IMR-90 (cell line): ENCODE measurements around the gene L3MBTL4. TPM values are rescaled to one million over a fixed set of nuclear protein-coding genes. Genes with fewer than 3 reads are reported as not detected.

Experiments
- ATAC-seq: fragments of 200-7000 bp; cut with Tn5 transposase; 2 replicates; pipeline ENCODE4 v1.9.1; 2020; ENCODE audit warnings: low read depth, mild to moderate bottlenecking, moderate library complexity
- BruUV-seq: library from RNA; stranded (reverse); fragments of 400-500 nt; replicated peaks from 2 replicates; lab custom pipeline; 2021; lab: Mats Ljungman, UMichigan
- CTCF ChIA-PET: fragments of 300-600 bp; formaldehyde crosslinking; extraction: SDS; loops from one replicate; lab custom pipeline; 2021; ENCODE audit warnings: antibody characterized with exemption; lab: Yijun Ruan, JAX
- POLR2A ChIA-PET: fragments of 300-600 bp; sonication (Branson Sonifier 250); formaldehyde crosslinking; loops from one replicate; lab custom pipeline; 2022; ENCODE audit warnings: antibody characterized with exemption; ENCODE audit not compliant: unreplicated experiment; lab: Charles Lee
- DNase-seq: peaks from one replicate; pipeline ENCODE4 v3.0.0; 2013
- H2AFZ ChIP-seq: replicated peaks from 2 replicates; pipeline ENCODE3; 2013; ENCODE audit warnings: low read length, mild to moderate bottlenecking; ENCODE audit not compliant: poor library complexity
- H2AK5ac ChIP-seq: 2 replicates; pipeline ENCODE4 v1.6.1; 2013; ENCODE audit warnings: low read depth, low read length, inconsistent platforms
- H2AK9ac ChIP-seq: replicated peaks from 2 replicates; pipeline ENCODE3; 2013; ENCODE audit warnings: mild to moderate bottlenecking, low read depth, low read length, moderate library complexity; ENCODE audit not compliant: poor library complexity
- H2BK120ac ChIP-seq: 2 replicates; pipeline ENCODE4 v1.6.1; 2013; ENCODE audit warnings: low read depth, low read length, inconsistent platforms
- H2BK15ac ChIP-seq: 3 replicates; pipeline ENCODE4 v1.6.1; 2013; ENCODE audit warnings: low read depth, low read length, inconsistent platforms
- H2BK20ac ChIP-seq: 2 replicates; pipeline ENCODE4 v1.6.1; 2013; ENCODE audit warnings: low read depth, mild to moderate bottlenecking, inconsistent platforms, low read length, moderate library complexity
- H2BK5ac ChIP-seq: 2 replicates; pipeline ENCODE4 v1.6.1; 2013; ENCODE audit warnings: mild to moderate bottlenecking, low read depth, low read length, inconsistent platforms; ENCODE audit not compliant: poor library complexity, severe bottlenecking
- H3K14ac ChIP-seq: replicated peaks from 2 replicates; pipeline ENCODE4 v1.6.1; 2013; ENCODE audit warnings: low read depth, low read length, inconsistent platforms
- H3K18ac ChIP-seq: 2 replicates; pipeline ENCODE4 v1.6.1; 2013; ENCODE audit warnings: low read depth, low read length, control low read depth
- H3K23ac ChIP-seq: 2 replicates; pipeline ENCODE4 v1.6.1; 2013; ENCODE audit warnings: low read depth, low read length, inconsistent platforms
- H3K27ac ChIP-seq: 2 replicates; pipeline ENCODE4 v1.5.1; 2013; ENCODE audit warnings: mild to moderate bottlenecking, control low read depth, low read length; ENCODE audit not compliant: insufficient read depth
- H3K27me3 ChIP-seq: 2 replicates; pipeline ENCODE4 v1.6.1; 2013; ENCODE audit warnings: low read length; ENCODE audit not compliant: control insufficient read depth, insufficient read depth
- H3K36me3 ChIP-seq: 2 replicates; pipeline ENCODE4 v1.6.1; 2013; ENCODE audit warnings: low read length, mixed read lengths; ENCODE audit not compliant: control insufficient read depth, insufficient read depth
- H3K4ac ChIP-seq: 2 replicates; pipeline ENCODE4 v1.6.1; 2013; ENCODE audit warnings: low read depth, low read length, inconsistent platforms
- H3K4me1 ChIP-seq: 2 replicates; pipeline ENCODE4 v1.6.1; 2013; ENCODE audit warnings: low read length, mixed read lengths; ENCODE audit not compliant: control insufficient read depth, insufficient read depth
- H3K4me2 ChIP-seq: 2 replicates; pipeline ENCODE4 v1.6.1; 2013; ENCODE audit warnings: low read depth, mild to moderate bottlenecking, control low read depth, low read length, moderate library complexity
- H3K4me3 ChIP-seq: 2 replicates; pipeline ENCODE4 v1.5.1; 2013; ENCODE audit warnings: low read depth, mild to moderate bottlenecking, control low read depth, low read length, moderate library complexity; ENCODE audit not compliant: insufficient read depth
- H3K56ac ChIP-seq: 2 replicates; pipeline ENCODE4 v1.6.1; 2013; ENCODE audit warnings: low read length, inconsistent platforms; ENCODE audit not compliant: insufficient read depth; ENCODE audit errors: extremely low read depth
- H3K79me1 ChIP-seq, 2 experiments: 2 replicates each; pipeline ENCODE4 v1.6.1; 2013; ENCODE audit warnings: low read length in 2 of 2, inconsistent platforms in 1 of 2, low read depth in 1 of 2
- H3K9ac ChIP-seq: 2 replicates; pipeline ENCODE4 v1.6.1; 2013; ENCODE audit warnings: low read depth, low read length, control low read depth
- H3K9me1 ChIP-seq: 2 replicates; pipeline ENCODE4 v1.6.1; 2013; ENCODE audit warnings: low read length, inconsistent platforms; ENCODE audit not compliant: insufficient read depth
- H3K9me3 ChIP-seq: 2 replicates; pipeline ENCODE4 v1.6.1; 2013; ENCODE audit warnings: low read length; ENCODE audit not compliant: control insufficient read depth, insufficient read depth
- H4K20me1 ChIP-seq: 2 replicates; pipeline ENCODE4 v1.6.1; 2013; ENCODE audit warnings: low read length, inconsistent platforms; ENCODE audit not compliant: insufficient read depth
- H4K5ac ChIP-seq: 2 replicates; pipeline ENCODE4 v1.6.1; 2013; ENCODE audit warnings: mild to moderate bottlenecking, low read depth, low read length, control low read depth
- H4K8ac ChIP-seq, 2 experiments: 2 replicates each; pipeline ENCODE4 v1.6.1; 2013; ENCODE audit warnings: low read depth in 2 of 2, low read length in 2 of 2, control low read depth in 1 of 2, inconsistent platforms in 1 of 2
- H4K91ac ChIP-seq: 2 replicates; pipeline ENCODE4 v1.6.1; 2013; ENCODE audit warnings: low read depth, low read length, inconsistent platforms; ENCODE audit not compliant: insufficient read depth
- BHLHE40 ChIP-seq: fragments of 150-350 bp; IDR thresholded peaks from 2 replicates; pipeline ENCODE4 v1.6.1; 2016; ENCODE audit warnings: mild to moderate bottlenecking, low read depth, low read length
- FOS ChIP-seq: fragments of 150-350 bp; IDR thresholded peaks from 2 replicates; pipeline ENCODE4 v1.6.1; 2016; ENCODE audit warnings: low read depth, low read length
- MAFK ChIP-seq: IDR thresholded peaks from 2 replicates; pipeline ENCODE4 v1.6.1; 2012; ENCODE audit warnings: low read depth, low read length, improper control_type of control experiment
- MXI1 ChIP-seq: IDR thresholded peaks from 2 replicates; pipeline ENCODE4 v1.6.1; 2012; ENCODE audit warnings: low read depth, mild to moderate bottlenecking, low read length, moderate library complexity, borderline replicate concordance
- NFE2L2 ChIP-seq: fragments of 150-350 bp; IDR thresholded peaks from 2 replicates; pipeline ENCODE4 v1.6.1; 2016; ENCODE audit warnings: low read depth, mild to moderate bottlenecking, low read length
- RAD21 ChIP-seq: IDR thresholded peaks from 2 replicates; pipeline ENCODE4 v1.6.1; 2012; ENCODE audit warnings: low read length, improper control_type of control experiment
- RFX5 ChIP-seq: IDR thresholded peaks from 2 replicates; pipeline ENCODE4 v1.8.0; 2012; ENCODE audit warnings: low read depth, mild to moderate bottlenecking, low read length, moderate library complexity
- SMC3 ChIP-seq: fragments of 150-350 bp; IDR thresholded peaks from 2 replicates; pipeline ENCODE4 v1.6.1; 2016; ENCODE audit warnings: low read depth, mild to moderate bottlenecking, antibody characterized with exemption, low read length, moderate library complexity
- WGBS, 2 experiments: methylation state at CpG; one replicate each; pipeline versions ENCODE4 v1.1.5 to v1.1.7; 2013; ENCODE audit warnings: missing lambda C conversion rate in 2 of 2; ENCODE audit not compliant: insufficient read length in 1 of 2; ENCODE audit errors: extremely low coverage in 2 of 2; 5-methylcytosine and 5-hydroxymethylcytosine counted together
- dilution Hi-C: fragments of 300-500 bp; cut with HindIII; formaldehyde crosslinking; loops from one replicate; pipeline ENCODE4 v1.14.3; 2018; ENCODE audit warnings: low sequenced_read_pairs; ENCODE audit not compliant: unreplicated experiment
- in situ Hi-C: fragments of 300-500 bp; cut with MboI; formaldehyde crosslinking; loops from 3 replicates; pipeline ENCODE4 v1.14.3; 2019; ENCODE audit warnings: low sequenced_read_pairs, inconsistent platforms, mixed read lengths
- intact Hi-C: fragments of 100-400 bp; cut with micrococcal nuclease; formaldehyde crosslinking; loops from 2 replicates; pipeline ENCODE4 v1.10.0; 2022
- polyA plus RNA-seq, 3 experiments: library from polyadenylated mRNA; depleted of rRNA; stranded (reverse); fragments of >200 nt; gene quantifications; 2 replicates each; pipeline ENCODE4 v1.2.3, GENCODE V29; 2012; ENCODE audit warnings: low replicate concordance in 1 of 3
- total RNA-seq: library from RNA; depleted of rRNA; stranded (reverse); fragments of >200 nt; gene quantifications from 2 replicates; pipeline ENCODE4 v1.2.3, GENCODE V29; 2012

Gene L3MBTL4
- total and polyA plus RNA-seq, 2 of the 4 experiments (the other 2 are of a cell fraction): under 0.01 to 0.02 TPM

- in situ Hi-C loops: loop anchor here (25.0 kb wide), 1 partner anchor 688 kb away; no protein-coding TSS in a partner anchor
- no peak overlapping the region for H3K27ac ChIP-seq
These were observed 214.9 kb downstream of the L3MBTL4 start for GRCh38 chr18:6199777-6200176.

More at GRCh38 chr18:6199777-6200176, 214.9 kb downstream of the L3MBTL4 start:
- dilution Hi-C loops (no loop called here), intact Hi-C loops (no loop called here)
- no CpG with 5 or more reads among the region's 1 CpG for WGBS, 2 experiments
- Histone ChIP-seq H3K27me3 (peaks cover 3% of the 10 kb centered on the region), H3K56ac (no peak overlapping the region), H2AK5ac (no peak overlapping the region), H2AK9ac (no peak overlapping the region), H3K14ac (no peak overlapping the region), H3K4me2 (no peak overlapping the region), H3K9me3 (no peaks in the 10 kb centered on the region), H4K5ac (no peak overlapping the region), H2BK20ac (no peak overlapping the region), H4K8ac (no peak overlapping the region), H3K9ac (no peak overlapping the region), H2BK15ac (no peak overlapping the region), H3K23ac (no peak overlapping the region), H3K9me1 (peaks cover 2% of the 10 kb centered on the region; the same call in 1 of the 2 replicates), H3K4me3 (no peak overlapping the region), H4K91ac (no peak overlapping the region), H3K4me1 (no peaks in the 10 kb centered on the region), H4K20me1 (no peaks in the 10 kb centered on the region), H2BK120ac (no peak overlapping the region), H2AFZ (no peak overlapping the region), H3K36me3 (no peaks in the 10 kb centered on the region), H3K4ac (no peak overlapping the region), H2BK5ac (no peak overlapping the region), H3K18ac (no peak overlapping the region), H3K79me1 (no peaks in the 10 kb centered on the region)
- DNase-seq: no peak
- TF ChIP-seq SMC3 (no peak), MXI1 (no peak), RFX5 (no peak), NFE2L2 (no peak), BHLHE40 (no peak), RAD21 (no peak), FOS (no peak), MAFK (no peak)
- ATAC-seq: no peak
- no TSS peak for BruUV-seq
- CTCF ChIA-PET: no interaction called here
- POLR2A ChIA-PET: no interaction called here
